HG02884 (cell line): Measurements from ENCODE around the gene ENDOD1.

Source experiments
- ATAC-seq: cut with Tn5 transposase; IDR thresholded peaks from one replicate; pipeline ENCODE4 v1.9.1; 2021; ENCODE audit warnings: mild to moderate bottlenecking, moderate library complexity; ENCODE audit not compliant: unreplicated experiment

ENDOD1 gene

GRCh38 chr11:95074792-95075563 lies 14.7 kb upstream of the ENDOD1 start:
- ATAC-seq: no peak

GRCh38 chr11:95076416-95076815 lies 13.2 kb upstream of the ENDOD1 start:
- no peak for ATAC-seq

DNA sequence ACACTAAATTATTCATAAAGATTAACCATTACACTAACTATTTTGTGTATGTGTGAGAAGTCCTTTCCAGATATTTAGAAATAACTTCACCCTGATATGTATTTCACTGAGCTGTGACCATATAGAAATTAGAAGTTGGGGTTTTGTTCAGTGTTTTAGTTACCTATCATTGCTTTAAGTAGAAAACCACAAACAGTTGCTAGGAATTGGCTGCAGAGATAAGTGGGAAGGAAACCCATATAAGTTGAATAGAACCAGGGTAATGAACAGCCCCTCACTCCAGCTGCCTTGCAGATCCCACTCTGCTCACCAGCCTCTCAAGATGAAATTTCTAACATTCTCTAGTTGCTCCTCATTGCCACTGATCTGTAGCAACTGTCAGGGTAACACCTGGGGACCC lies 12.7 kb upstream of the ENDOD1 start:
- ATAC-seq: no peak

DNA sequence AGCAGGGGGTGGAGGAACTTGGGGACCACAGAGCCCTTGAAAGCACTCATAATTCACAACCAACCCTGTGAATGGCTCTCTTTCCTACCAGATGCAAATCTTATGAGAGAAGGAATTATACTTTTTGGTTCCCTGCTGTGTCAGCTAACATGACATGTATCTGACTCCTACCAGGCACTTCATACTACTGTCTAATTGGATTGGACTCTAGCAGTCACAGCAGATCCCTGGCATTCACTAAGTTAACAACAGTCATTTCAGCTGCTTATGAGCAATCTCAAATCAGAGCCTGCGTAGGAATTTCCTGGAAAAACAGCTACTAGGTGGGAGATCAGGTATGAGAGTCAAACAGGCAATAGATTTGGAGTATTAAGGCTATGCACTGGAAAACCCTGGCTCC lies 11.1 kb upstream of the ENDOD1 start:
- ATAC-seq: no peak

GRCh38 chr11:95081010-95081409 lies 8.6 kb upstream of the ENDOD1 start:
- no peak for ATAC-seq

GRCh38 chr11:95081412-95081811 lies 8.2 kb upstream of the ENDOD1 start:
- no peak for ATAC-seq

GRCh38 chr11:95082576-95083001 lies 7.1 kb upstream of the ENDOD1 start:
- ATAC-seq: no peak

GRCh38 chr11:95084509-95084908 lies 5.1 kb upstream of the ENDOD1 start:
- peak; percentile 52 for ATAC-seq

DNA sequence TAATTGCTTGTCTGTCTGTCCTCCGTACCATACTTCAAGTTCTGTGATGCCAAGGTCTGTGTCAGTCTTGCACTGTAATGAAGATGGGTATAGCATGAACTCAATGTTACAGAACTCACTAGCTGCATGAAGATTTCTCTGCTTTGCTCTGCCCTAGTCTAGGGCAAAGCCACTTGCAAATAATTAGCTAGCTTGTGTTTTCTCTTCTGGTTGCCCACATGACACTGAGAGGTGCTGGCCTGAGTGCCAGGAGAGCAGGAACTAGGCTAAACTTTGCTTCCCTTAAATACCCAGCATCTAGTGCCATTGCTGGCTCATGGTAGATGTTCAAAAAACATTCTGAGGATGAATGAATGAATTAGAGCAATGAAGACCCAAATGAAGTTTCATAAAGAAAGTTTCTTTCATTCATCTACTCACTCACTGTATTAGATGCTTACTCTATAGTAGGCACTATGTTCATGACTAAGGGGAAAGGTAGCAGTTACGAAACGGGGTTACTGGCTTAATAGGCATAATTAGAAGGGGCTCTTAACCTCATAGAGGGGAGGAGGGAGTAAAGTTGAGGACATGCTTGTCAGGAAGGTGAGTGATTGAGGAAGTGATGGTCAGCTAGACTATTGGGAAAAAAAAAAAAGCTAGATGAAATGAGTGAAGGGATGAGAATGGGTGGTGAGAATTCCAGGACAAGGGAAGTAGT lies 4.4 kb upstream of the ENDOD1 start:
- ATAC-seq: no peak

GRCh38 chr11:95086151-95086550 lies 3.5 kb upstream of the ENDOD1 start:
- ATAC-seq: no peak

- ATAC-seq: no peak
Observed at GRCh38 chr11:95086836-95087570, 2.6 kb upstream of the ENDOD1 start.

- peak; percentile 45 for ATAC-seq
Observed at GRCh38 chr11:95088946-95089619, 563 bp upstream of the ENDOD1 start.

- ATAC-seq: no peak
Observed at GRCh38 chr11:95091663-95092180, 2.1 kb downstream of the ENDOD1 start.

DNA sequence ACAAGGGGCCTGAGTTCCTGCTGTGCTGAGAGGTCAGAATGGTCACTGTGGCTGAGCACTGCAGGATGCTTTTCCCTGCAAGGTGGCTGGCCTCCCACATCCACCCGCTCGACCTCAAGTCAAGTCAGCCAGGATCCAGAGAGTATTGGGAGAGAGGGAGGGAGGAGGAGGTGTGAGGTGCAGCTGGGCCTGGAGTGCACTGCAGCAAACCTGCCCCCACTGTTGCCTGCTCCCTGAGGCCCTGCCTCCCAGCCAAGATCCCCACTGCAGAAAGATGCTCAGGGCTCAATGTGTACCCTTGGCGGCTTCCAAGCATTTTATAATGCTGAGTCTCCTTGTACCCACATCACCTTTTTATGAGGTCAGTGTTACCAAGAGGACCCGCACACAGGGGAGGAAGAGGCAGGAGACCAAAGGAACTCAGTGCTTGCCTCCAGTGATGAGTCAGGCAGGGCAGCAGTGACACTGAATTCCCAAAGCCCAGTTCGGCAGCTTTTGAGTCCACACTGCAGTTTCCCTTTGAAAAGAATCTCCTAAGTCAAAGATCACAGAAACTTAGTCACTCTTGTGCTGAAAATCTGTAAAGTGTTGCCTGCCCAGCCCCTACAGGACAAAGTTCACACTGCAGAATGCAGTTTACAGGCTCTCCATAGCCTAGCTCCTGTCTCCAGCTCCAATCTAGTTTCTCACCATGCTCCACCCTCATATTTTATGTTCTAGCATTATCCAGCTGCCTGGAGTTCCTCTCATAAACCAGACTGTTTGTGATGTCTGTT lies 3.1 kb downstream of the ENDOD1 start:
- no peak for ATAC-seq

- no peak for ATAC-seq
Observed at GRCh38 chr11:95093548-95093947, 3.9 kb downstream of the ENDOD1 start.

DNA sequence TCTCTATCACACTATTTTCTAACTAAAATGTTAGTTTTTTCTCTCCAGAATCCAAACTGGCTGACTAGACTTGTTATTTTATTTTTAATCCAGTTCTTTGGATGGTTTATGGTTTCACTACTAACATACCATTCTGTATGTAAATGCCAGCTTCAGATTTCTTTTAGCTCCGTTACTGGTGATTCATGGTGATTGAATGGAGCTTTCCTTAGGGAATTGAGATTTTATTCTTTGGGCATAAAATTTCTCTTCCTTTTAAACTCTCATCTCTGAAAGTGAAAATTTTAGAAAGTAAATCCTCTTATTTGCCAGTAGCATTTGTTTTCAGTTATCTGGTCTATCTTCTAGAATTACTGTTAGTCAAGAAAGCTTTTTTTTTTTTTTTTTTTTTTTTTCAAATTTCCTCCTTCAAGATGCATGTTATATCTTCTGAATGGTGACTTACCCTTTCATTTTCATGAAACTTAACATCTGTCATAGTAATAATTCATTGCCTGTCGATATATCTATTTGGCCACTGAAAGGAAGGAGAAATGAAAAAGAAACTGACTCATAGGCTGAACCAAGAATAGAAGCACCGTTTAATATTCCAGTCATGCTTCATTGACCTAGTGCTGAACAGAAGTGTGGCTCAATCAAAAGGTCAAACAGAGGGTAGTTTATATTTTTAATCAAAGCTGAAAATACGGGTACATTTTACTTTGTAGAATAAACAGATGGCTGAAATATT lies 6.4 kb downstream of the ENDOD1 start:
- ATAC-seq: peak; percentile 83

GRCh38 chr11:95097209-95097608 lies 7.6 kb downstream of the ENDOD1 start:
- no peak for ATAC-seq

DNA sequence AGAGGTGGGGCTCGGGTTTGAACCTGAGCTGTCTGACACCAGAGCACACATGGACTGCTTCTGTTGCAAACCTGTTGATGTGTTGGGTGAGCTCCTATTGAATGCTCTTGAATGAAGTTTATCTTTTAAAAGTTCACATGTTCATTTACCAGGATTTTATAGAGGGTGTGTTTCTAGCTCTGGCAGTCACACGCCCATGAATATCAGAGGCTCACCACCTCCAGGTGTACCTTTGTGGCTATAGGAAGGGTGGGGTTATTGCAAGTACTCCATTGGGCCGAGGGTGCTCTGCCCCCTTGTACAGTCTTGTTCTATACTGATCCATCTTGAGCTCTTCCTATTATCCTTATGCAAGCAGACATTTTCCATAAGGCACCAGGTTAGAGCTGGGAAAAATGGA lies 9.2 kb downstream of the ENDOD1 start:
- no peak for ATAC-seq

GRCh38 chr11:95100191-95100648 lies 10.6 kb downstream of the ENDOD1 start:
- no peak for ATAC-seq
